Measurements from ENCODE around the gene NUDT8.

DNA sequence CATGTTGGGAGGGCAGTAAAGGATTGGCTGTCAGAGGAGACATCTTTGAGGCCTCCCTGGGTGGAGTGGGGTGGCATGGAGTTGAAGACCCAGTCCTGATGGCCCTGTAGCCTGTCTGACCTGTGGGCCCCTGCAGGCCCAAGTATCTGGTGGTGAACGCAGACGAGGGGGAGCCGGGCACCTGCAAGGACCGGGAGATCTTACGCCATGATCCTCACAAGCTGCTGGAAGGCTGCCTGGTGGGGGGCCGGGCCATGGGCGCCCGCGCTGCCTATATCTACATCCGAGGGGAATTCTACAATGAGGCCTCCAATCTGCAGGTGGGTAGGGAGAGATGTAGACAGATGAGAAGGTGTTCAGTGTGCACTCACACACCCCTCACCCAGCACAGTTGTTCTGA lies 20.4 kb downstream of the NUDT8 start:
- TF ChIP-seq CTCF (IDR thresholded peaks at IDR 0.05 in 2 of 3, conservative IDR thresholded peaks at IDR 0.05 in 1 of 3; ENCODE audit: control insufficient read depth in 2 of 3, extremely low read depth in 1 of 3, insufficient read depth in 1 of 3, low read depth in 3 of 3, low read length in 3 of 3) (no peak), POLR2A (IDR thresholded peaks at IDR 0.05; ENCODE audit: low read depth, low read length) (no peak), ATF3 (IDR thresholded peaks at IDR 0.05; ENCODE audit: borderline replicate concordance, extremely low read depth, low read depth, low read length) (no peak), ATF2 (IDR thresholded peaks at IDR 0.05; ENCODE audit: low read length) (no peak), E2F8 (IDR thresholded peaks at IDR 0.05; ENCODE audit: low read depth, partially characterized antibody) (no peak), EZH2 (IDR thresholded peaks at IDR 0.05; ENCODE audit: borderline replicate concordance, control insufficient read depth, low read depth, low read length) (no peak), MAX (IDR thresholded peaks at IDR 0.05; ENCODE audit: low read depth, low read length) (no peak), DPF2 (IDR thresholded peaks at IDR 0.05) (no peak), PRDM15 (CRISPR knock-in tag; IDR thresholded peaks at IDR 0.05) (no peak), ZNF274 (IDR thresholded peaks at IDR 0.05; ENCODE audit: insufficient read depth, insufficient read length) (no peak)
- TF ChIP-seq, protein P1, sequence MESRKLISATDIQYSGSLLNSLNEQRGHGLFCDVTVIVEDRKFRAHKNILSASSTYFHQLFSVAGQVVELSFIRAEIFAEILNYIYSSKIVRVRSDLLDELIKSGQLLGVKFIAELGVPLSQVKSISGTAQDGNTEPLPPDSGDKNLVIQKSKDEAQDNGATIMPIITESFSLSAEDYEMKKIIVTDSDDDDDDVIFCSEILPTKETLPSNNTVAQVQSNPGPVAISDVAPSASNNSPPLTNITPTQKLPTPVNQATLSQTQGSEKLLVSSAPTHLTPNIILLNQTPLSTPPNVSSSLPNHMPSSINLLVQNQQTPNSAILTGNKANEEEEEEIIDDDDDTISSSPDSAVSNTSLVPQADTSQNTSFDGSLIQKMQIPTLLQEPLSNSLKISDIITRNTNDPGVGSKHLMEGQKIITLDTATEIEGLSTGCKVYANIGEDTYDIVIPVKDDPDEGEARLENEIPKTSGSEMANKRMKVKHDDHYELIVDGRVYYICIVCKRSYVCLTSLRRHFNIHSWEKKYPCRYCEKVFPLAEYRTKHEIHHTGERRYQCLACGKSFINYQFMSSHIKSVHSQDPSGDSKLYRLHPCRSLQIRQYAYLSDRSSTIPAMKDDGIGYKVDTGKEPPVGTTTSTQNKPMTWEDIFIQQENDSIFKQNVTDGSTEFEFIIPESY (IDR thresholded peaks at IDR 0.05) = no peak
